Endothelial cell of umbilical vein (primary cell): ENCODE data around the gene NHLRC4. TPM values are rescaled to one million over a fixed set of nuclear protein-coding genes. Genes with fewer than 3 reads are reported as not detected.

Experiments used
- BruUV-seq: library from RNA; stranded (reverse); fragments of 400-500 nt; replicated peaks from 2 replicates; lab custom pipeline; 2021; lab: Mats Ljungman, UMichigan
- CTCF ChIA-PET: fragments of 300-600, 350-600 bp; sonication (Branson Sonifier 250); formaldehyde crosslinking; loops from one replicate; lab custom pipeline; 2021; ENCODE audit warnings: antibody characterized with exemption, inconsistent platforms; lab: Charles Lee
- POLR2A ChIA-PET: fragments of 300-600, 350-600 bp; sonication (Branson Sonifier 250); formaldehyde crosslinking; loops from one replicate; lab custom pipeline; 2021; ENCODE audit warnings: antibody characterized with exemption, inconsistent platforms; lab: Charles Lee
- DNase-seq: peaks from one replicate; pipeline ENCODE4 v3.0.0-alpha.2; 2011; ENCODE audit warnings: low read depth, low spot score
- FAIRE-seq: peaks from 2 replicates; lab custom pipeline; 2011; peaks lifted over from hg19 to GRCh38; lab: Jason Lieb, UNC
- H2AFZ ChIP-seq: 2 replicates; pipeline ENCODE4 v1.6.0; 2012; ENCODE audit warnings: low read depth, low read length, control low read depth, inconsistent platforms
- H3K27ac ChIP-seq: 2 replicates; pipeline ENCODE4 v1.5.1; 2011; ENCODE audit warnings: low read depth, mild to moderate bottlenecking, control low read depth, low read length, moderate library complexity; ENCODE audit not compliant: insufficient read depth
- H3K27me3 ChIP-seq, 2 experiments: 2 replicates each; pipeline versions ENCODE4 v1.6.0 to v1.6.1; 2011; ENCODE audit warnings: low read length in 2 of 2, mixed read lengths in 1 of 2; ENCODE audit not compliant: control insufficient read depth in 2 of 2, insufficient read depth in 2 of 2
- H3K36me3 ChIP-seq, 2 experiments: 2 replicates in 1 of 2; 3 replicates in 1 of 2; pipeline ENCODE4 v1.5.1; 2011; ENCODE audit warnings: low read length in 2 of 2, mild to moderate bottlenecking in 1 of 2, moderate library complexity in 1 of 2; ENCODE audit not compliant: control insufficient read depth in 2 of 2, insufficient read depth in 2 of 2; ENCODE audit errors: extremely low read depth in 1 of 2
- H3K4me1 ChIP-seq: 3 replicates; pipeline ENCODE4 v1.5.1; 2011; ENCODE audit warnings: mild to moderate bottlenecking, low read length; ENCODE audit not compliant: control insufficient read depth, insufficient read depth; ENCODE audit errors: extremely low read depth
- H3K4me2 ChIP-seq: 2 replicates; pipeline ENCODE4 v1.6.1; 2011; ENCODE audit warnings: low read length, control low read depth, mixed read lengths; ENCODE audit not compliant: insufficient read depth
- H3K4me3 ChIP-seq, 3 experiments: fragments of 200-600 bp in 1 of 3; sonication (generic), shearing (Covaris generic) in 1 of 3; replicated peaks in 1 of 3; 2 replicates each; pipeline ENCODE4 v1.5.1; 2011 to 2016; ENCODE audit warnings: control low read depth in 3 of 3, low read length in 3 of 3, mild to moderate bottlenecking in 2 of 3, inconsistent platforms in 1 of 3, low read depth in 1 of 3, moderate library complexity in 1 of 3; ENCODE audit not compliant: insufficient read depth in 1 of 3
- H3K79me2 ChIP-seq: 2 replicates; pipeline ENCODE4 v1.6.0; 2012; ENCODE audit warnings: low read length, inconsistent platforms; ENCODE audit not compliant: control insufficient read depth, insufficient read depth
- H3K9ac ChIP-seq: replicated peaks from 2 replicates; pipeline ENCODE3; 2011; ENCODE audit warnings: low read length, control low read depth; ENCODE audit not compliant: insufficient read depth; ENCODE audit errors: extremely low read depth
- H3K9me1 ChIP-seq: replicated peaks from 3 replicates; pipeline ENCODE4 v1.6.0; 2011; ENCODE audit warnings: mild to moderate bottlenecking, low read length; ENCODE audit not compliant: control insufficient read depth, insufficient read depth; ENCODE audit errors: extremely low read depth
- H3K9me3 ChIP-seq: replicated peaks from 2 replicates; pipeline ENCODE4 v1.5.1; 2012; ENCODE audit warnings: low read length, inconsistent platforms; ENCODE audit not compliant: control insufficient read depth, insufficient read depth
- H4K20me1 ChIP-seq: replicated peaks from 2 replicates; pipeline ENCODE3; 2011; ENCODE audit warnings: mild to moderate bottlenecking, low read length; ENCODE audit not compliant: control insufficient read depth, insufficient read depth; ENCODE audit errors: extremely low read depth
- EZH2 ChIP-seq: IDR thresholded peaks from 2 replicates; pipeline ENCODE4 v1.6.1; 2012; ENCODE audit warnings: borderline replicate concordance, low read depth, mild to moderate bottlenecking, moderate library complexity, low read length, inconsistent platforms; ENCODE audit not compliant: severe bottlenecking
- FOS ChIP-seq: IDR thresholded peaks from 2 replicates; pipeline ENCODE4 v1.6.1; 2011; ENCODE audit warnings: mild to moderate bottlenecking, low read length, moderate library complexity, borderline replicate concordance; ENCODE audit not compliant: insufficient read depth
- GATA2 ChIP-seq: IDR thresholded peaks from 2 replicates; pipeline ENCODE4 v1.7.0; 2011; ENCODE audit warnings: low read depth, mild to moderate bottlenecking, moderate library complexity, mixed read lengths, low read length; ENCODE audit not compliant: insufficient read length, insufficient read depth
- JUN ChIP-seq: IDR thresholded peaks from 2 replicates; pipeline ENCODE4 v1.6.1; 2011; ENCODE audit warnings: borderline replicate concordance, low read depth; ENCODE audit not compliant: insufficient read length, insufficient read depth
- MYC ChIP-seq: IDR thresholded peaks from one replicate; pipeline ENCODE4 v1.6.1; 2011; ENCODE audit warnings: mild to moderate bottlenecking, low read depth, low read length
- POLR2A ChIP-seq: IDR thresholded peaks from 2 replicates; pipeline ENCODE4 v1.6.1; 2012; ENCODE audit warnings: low read depth, mild to moderate bottlenecking, control low read depth, low read length
- POLR2AphosphoS5 ChIP-seq: IDR thresholded peaks from 2 replicates; pipeline ENCODE4 v1.6.1; 2012; ENCODE audit warnings: low read depth, mild to moderate bottlenecking, control low read depth, low read length, moderate library complexity; ENCODE audit not compliant: insufficient read depth
- dilution Hi-C: fragments of 300-500 bp; cut with MboI; formaldehyde crosslinking; loops from one replicate; pipeline ENCODE4 v1.15.0; 2019; ENCODE audit warnings: low sequenced_read_pairs; ENCODE audit not compliant: extremely low pct_ligation_motif_present
- intact Hi-C: fragments of 100-400 bp; cut with micrococcal nuclease; formaldehyde crosslinking; loops from one replicate; pipeline ENCODE4 v1.10.0; 2022
- polyA plus RNA-seq, 4 experiments: library from polyadenylated mRNA; depleted of rRNA in 3 of 4; stranded (reverse) in 3 of 4; unstranded in 1 of 4; fragments of >200 nt; gene quantifications; 2 replicates each; pipeline versions ENCODE4 v1.2.1 to v1.2.3, GENCODE V29; 2011 to 2012; ENCODE audit warnings: missing spikeins in 1 of 4
- total RNA-seq: library from RNA; stranded (reverse); gene quantifications from 2 replicates; pipeline ENCODE4 v1.2.3, GENCODE V29; 2021
- TF ChIP-seq, protein P1 (sequence below): IDR thresholded peaks from 2 replicates; pipeline ENCODE4 v1.6.1; 2011; ENCODE audit not compliant: insufficient read depth, insufficient read length
- TF ChIP-seq, protein P2 (sequence below), 2 donors: IDR thresholded peaks; 1 replicate in 1 of 2; 2 replicates in 1 of 2; pipeline ENCODE4 v1.5.1; 2011; ENCODE audit warnings: low read length in 2 of 2, mild to moderate bottlenecking in 2 of 2, moderate library complexity in 2 of 2, control low read depth in 1 of 2, inconsistent platforms in 1 of 2, low read depth in 1 of 2; ENCODE audit not compliant: insufficient read depth in 1 of 2; ENCODE audit errors: extremely low read depth in 1 of 2

The NHLRC4 gene
- total and polyA plus RNA-seq, 2 donors (not counting 3 experiments of a cell fraction or from before 2014, with no cell fraction given), result 0.73 to 0.94 TPM

DNA sequence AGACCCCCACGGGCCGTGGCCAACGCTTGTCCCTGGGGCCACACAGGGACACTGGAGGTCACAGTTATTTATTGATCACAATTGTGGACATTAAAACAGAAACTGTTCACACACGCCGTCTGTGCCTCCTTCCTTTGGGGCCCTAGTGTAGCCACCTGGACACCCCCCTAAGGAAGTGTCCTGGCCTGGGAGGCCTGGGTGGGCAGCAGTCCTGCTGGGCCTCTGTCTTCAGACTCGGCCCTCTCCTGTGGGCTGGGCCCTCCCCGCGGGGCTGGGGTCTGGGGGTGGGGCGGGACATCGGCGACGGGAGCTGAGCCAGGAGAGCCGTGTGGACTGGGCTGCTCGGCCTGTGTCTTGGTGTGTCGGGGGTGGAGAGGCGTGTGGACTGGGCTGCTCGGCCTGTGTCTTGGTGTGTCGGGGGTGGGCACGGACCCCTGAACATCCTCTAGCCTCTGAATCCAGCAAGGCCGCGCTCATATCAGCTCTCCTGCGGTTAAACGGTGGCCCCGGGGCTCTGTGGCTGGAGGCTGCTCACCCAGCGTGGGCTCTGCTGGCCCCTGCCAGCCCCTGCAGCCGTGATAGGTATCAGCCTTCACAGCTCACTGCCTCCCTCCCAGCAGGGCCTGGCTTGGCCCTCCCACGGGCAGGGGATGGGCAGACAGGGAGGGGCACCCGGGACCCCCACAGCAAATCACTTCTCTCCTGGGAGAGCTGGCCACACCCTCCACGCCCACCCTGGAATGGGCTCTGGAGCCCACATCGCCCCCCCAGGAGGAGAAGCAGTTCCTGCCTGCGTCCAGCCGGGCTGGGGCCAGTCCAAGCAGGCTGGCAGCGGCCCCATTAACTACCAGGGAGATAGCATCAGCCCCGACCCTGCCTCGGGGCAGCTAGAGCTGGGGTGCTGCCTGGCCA lies 1.1 kb upstream of the NHLRC4 start:
- BruUV-seq, result no TSS peak
- no peak overlapping the region for H3K27ac ChIP-seq

More for the DNA sequence above, 1.1 kb upstream of the NHLRC4 start:
- H3K9me1 ChIP-seq, result no peaks in the 10 kb centered on the region
- H3K36me3 ChIP-seq, result no peaks in the 10 kb centered on the region
- FAIRE-seq, result no peak
- no peak overlapping the region for H2AFZ ChIP-seq
- H3K79me2 ChIP-seq, result peaks cover 6% of the 10 kb centered on the region
- no peak for DNase-seq
- H4K20me1 ChIP-seq, result no peaks in the 10 kb centered on the region
- dilution Hi-C loops (no loop called here), intact Hi-C loops (loop anchor here (5.0 kb wide), 1 partner anchor 38 kb away; the partner anchor contains the start of gene CAPN15)
- H3K27me3 ChIP-seq, result peaks cover 7 to 9% of the 10 kb centered on the region in 2 experiments
- no peaks in the 10 kb centered on the region for H3K9me3 ChIP-seq
- no peak overlapping the region for H3K4me3 ChIP-seq
- TF ChIP-seq EZH2 (no peak), GATA2 (no peak), JUN (no peak), MYC (no peak), FOS (no peak), POLR2AphosphoS5 (no peak), POLR2A (no peak)
- TF ChIP-seq, protein P1, sequence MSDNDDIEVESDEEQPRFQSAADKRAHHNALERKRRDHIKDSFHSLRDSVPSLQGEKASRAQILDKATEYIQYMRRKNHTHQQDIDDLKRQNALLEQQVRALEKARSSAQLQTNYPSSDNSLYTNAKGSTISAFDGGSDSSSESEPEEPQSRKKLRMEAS, result no peak
- TF ChIP-seq, protein P2, sequence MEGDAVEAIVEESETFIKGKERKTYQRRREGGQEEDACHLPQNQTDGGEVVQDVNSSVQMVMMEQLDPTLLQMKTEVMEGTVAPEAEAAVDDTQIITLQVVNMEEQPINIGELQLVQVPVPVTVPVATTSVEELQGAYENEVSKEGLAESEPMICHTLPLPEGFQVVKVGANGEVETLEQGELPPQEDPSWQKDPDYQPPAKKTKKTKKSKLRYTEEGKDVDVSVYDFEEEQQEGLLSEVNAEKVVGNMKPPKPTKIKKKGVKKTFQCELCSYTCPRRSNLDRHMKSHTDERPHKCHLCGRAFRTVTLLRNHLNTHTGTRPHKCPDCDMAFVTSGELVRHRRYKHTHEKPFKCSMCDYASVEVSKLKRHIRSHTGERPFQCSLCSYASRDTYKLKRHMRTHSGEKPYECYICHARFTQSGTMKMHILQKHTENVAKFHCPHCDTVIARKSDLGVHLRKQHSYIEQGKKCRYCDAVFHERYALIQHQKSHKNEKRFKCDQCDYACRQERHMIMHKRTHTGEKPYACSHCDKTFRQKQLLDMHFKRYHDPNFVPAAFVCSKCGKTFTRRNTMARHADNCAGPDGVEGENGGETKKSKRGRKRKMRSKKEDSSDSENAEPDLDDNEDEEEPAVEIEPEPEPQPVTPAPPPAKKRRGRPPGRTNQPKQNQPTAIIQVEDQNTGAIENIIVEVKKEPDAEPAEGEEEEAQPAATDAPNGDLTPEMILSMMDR (IDR thresholded peaks at IDR 0.05; ENCODE audit: extremely low read depth in 1 of 2, insufficient read depth in 1 of 2, low read depth in 1 of 2, low read length in 2 of 2), result no peak
- no peak overlapping the region for H3K9ac ChIP-seq
- no peak overlapping the region for H3K4me2 ChIP-seq
- CTCF ChIA-PET, result interaction anchor here (1.9 kb wide), 1 partner anchor 10 kb away, joined by 9 read pairs; no protein-coding TSS in a partner anchor
- peaks cover 21% of the 10 kb centered on the region for H3K4me1 ChIP-seq
- POLR2A ChIA-PET, result no interaction called here
